HG02759 (cell line): Measurements from ENCODE around the gene FKBP1A.

Experiments used
- ATAC-seq: cut with Tn5 transposase; IDR thresholded peaks from one replicate; pipeline ENCODE4 v1.9.1; 2021; ENCODE audit warnings: mild to moderate bottlenecking, moderate library complexity; ENCODE audit not compliant: unreplicated experiment

FKBP1A gene

GRCh38 chr20:1388253-1388652 lies 4.6 kb downstream of the FKBP1A start:
- no peak for ATAC-seq

GRCh38 chr20:1386323-1386722 lies 6.5 kb downstream of the FKBP1A start:
- ATAC-seq, result no peak

- no peak for ATAC-seq
Observed at GRCh38 chr20:1383623-1384404, 9.0 kb downstream of the FKBP1A start.

GRCh38 chr20:1382670-1383069 lies 10.2 kb downstream of the FKBP1A start:
- no peak for ATAC-seq

GRCh38 chr20:1381753-1382591 lies 10.9 kb downstream of the FKBP1A start:
- no peak for ATAC-seq

GRCh38 chr20:1378735-1379125 lies 14.1 kb downstream of the FKBP1A start:
- ATAC-seq, result no peak

- ATAC-seq, result no peak
Observed at GRCh38 chr20:1377984-1378734, 14.7 kb downstream of the FKBP1A start.

- no peak for ATAC-seq
Observed at GRCh38 chr20:1377341-1377871, 15.4 kb downstream of the FKBP1A start.

GRCh38 chr20:1376408-1377270 lies 16.2 kb downstream of the FKBP1A start:
- no peak for ATAC-seq

- ATAC-seq, result no peak
Observed at GRCh38 chr20:1376007-1376406, 16.8 kb downstream of the FKBP1A start.

GRCh38 chr20:1375515-1375914 lies 17.3 kb downstream of the FKBP1A start:
- no peak for ATAC-seq

- no peak for ATAC-seq
Observed at GRCh38 chr20:1374246-1374645, 18.6 kb downstream of the FKBP1A start.

- no peak for ATAC-seq
Observed at GRCh38 chr20:1373614-1374013, 19.2 kb downstream of the FKBP1A start.

GRCh38 chr20:1373036-1373435 lies 19.8 kb downstream of the FKBP1A start:
- ATAC-seq, result no peak

- ATAC-seq, result no peak
Observed at GRCh38 chr20:1371830-1372539, 20.9 kb downstream of the FKBP1A start.

GRCh38 chr20:1371202-1371782 lies 21.6 kb downstream of the FKBP1A start:
- no peak for ATAC-seq

GRCh38 chr20:1370548-1371110 lies 22.2 kb downstream of the FKBP1A start:
- no peak for ATAC-seq

- no peak for ATAC-seq
Observed at GRCh38 chr20:1369970-1370369, 22.9 kb downstream of the FKBP1A start.
